ENCODE results near the gene GAREM2. TPM values are rescaled to one million over a fixed set of nuclear protein-coding genes. Genes with fewer than 3 reads are reported as not detected.

GAREM2 gene
- total and polyA plus RNA-seq, 9 of the 15 experiments (the other 6 are each of a cell fraction or from before 2014, with no cell fraction given): 1.7 to 12.4 (median 2.5) TPM

GRCh38 chr2:26139269-26140183 lies 33.4 kb upstream of the GAREM2 start:
- Histone ChIP-seq H3K9ac (ENCODE audit: insufficient read depth in 1 of 2, low read depth in 2 of 2, low read length in 2 of 2) (no peak overlapping the region; a peak in 1 of 4 replicates), H3K4me1 (replicated peaks in 1 of 2; ENCODE audit: control insufficient read depth in 2 of 2, insufficient read depth in 2 of 2, low read length in 2 of 2) (peaks cover 5 to 13% of the 10 kb centered on the region in 2 experiments; a peak in 3 of 5 replicates), H3K79me2 (ENCODE audit: control insufficient read depth, insufficient read depth, low read length) (no peaks in the 10 kb centered on the region), H3K4me2 (ENCODE audit: insufficient read depth, low read length) (no peak overlapping the region), H3K9me3 (replicated peaks; ENCODE audit: control insufficient read depth, insufficient read depth, low read depth, low read length) (no peaks in the 10 kb centered on the region), H3K36me3 (ENCODE audit: control insufficient read depth, insufficient read depth, low read length) (peaks cover 29% of the 10 kb centered on the region), H2AFZ (ENCODE audit: low read depth, low read length) (no peak overlapping the region), H3K27me3 (ENCODE audit: control insufficient read depth in 2 of 2, insufficient read depth in 2 of 2, low read length in 2 of 2) (no peaks in the 10 kb centered on the region), H3K9me1 (ENCODE audit: control insufficient read depth, insufficient read depth, low read length) (no peaks in the 10 kb centered on the region), H3K4me3 (no peak overlapping the region), H4K20me1 (replicated peaks; ENCODE audit: control insufficient read depth, insufficient read depth, low read length) (no peaks in the 10 kb centered on the region), H3K27ac (ENCODE audit: extremely low read depth, low read depth, low read length) (no peak overlapping the region)
- intact Hi-C loops (cut with micrococcal nuclease): no loop called here
- DNase-seq (ENCODE audit: extremely low read depth in 1 of 4, low spot score in 3 of 4): peak in 2 of 4 experiments; percentile 30 to 43
- FAIRE-seq: peak; percentile 11
- POLR2A ChIA-PET: interaction anchor here (0.6 to 0.9 kb wide), 2 partner anchors 148 to 183 kb away, joined by 3 read pairs; no protein-coding TSS in a partner anchor
- CTCF ChIA-PET (ENCODE audit: low intra/inter-chr PET ratio): no interaction called here
- ATAC-seq: peak; percentile 53
- in situ Hi-C loops (cut with MboI): no loop called here
- no TSS peak for BruUV-seq (replicated peaks)
- 48% methylated on average over 12 of the region's 12 CpGs for WGBS (ENCODE audit: insufficient coverage, low coverage, missing lambda C conversion rate)
- TF ChIP-seq NCOA1 (IDR thresholded peaks at IDR 0.05; ENCODE audit: low read depth) (no peak), HNRNPUL1 (IDR thresholded peaks at IDR 0.05; ENCODE audit: low read length) (no peak), ELF4 (CRISPR knock-in tag; IDR thresholded peaks at IDR 0.05) (0 out of 2 replicates have a peak, but pooled peaks have one; percentile 24), GTF2B (IDR thresholded peaks at IDR 0.05; ENCODE audit: extremely low read depth, insufficient read length) (no peak), C11orf30 (IDR thresholded peaks at IDR 0.05; ENCODE audit: low read depth) (no peak), ZNF518B (CRISPR knock-in tag; IDR thresholded peaks at IDR 0.05) (no peak), GTF2A2 (tag; IDR thresholded peaks at IDR 0.05) (no peak), ZNF408 (CRISPR knock-in tag; IDR thresholded peaks at IDR 0.05; ENCODE audit: low read depth) (no peak), POLR2B (IDR thresholded peaks at IDR 0.05; ENCODE audit: low read depth, partially characterized antibody) (peak; percentile 66), CTCF (IDR thresholded peaks at IDR 0.05 in 2 of 3, conservative IDR thresholded peaks at IDR 0.05 in 1 of 3; ENCODE audit: insufficient read depth in 2 of 3, low read depth in 1 of 3, low read length in 3 of 3) (no peak), CTCFL (IDR thresholded peaks at IDR 0.05; ENCODE audit: borderline replicate concordance, insufficient read depth, low read depth, low read length, poor library complexity, severe bottlenecking) (no peak), POLR2A (conservative IDR thresholded peaks at IDR 0.05) (peak; percentile 57; the same call in 1 of the 2 replicates), RBFOX2 (IDR thresholded peaks at IDR 0.05; ENCODE audit: low read depth, low read length) (no peak)
